Measurements from ENCODE around the gene OR6C70.
"Not testable (repeated sequence)": the region's sequence is repeated elsewhere in the genome, so short reads cannot be mapped to it uniquely, and the experiment has no call there.

Gene OR6C70

DNA sequence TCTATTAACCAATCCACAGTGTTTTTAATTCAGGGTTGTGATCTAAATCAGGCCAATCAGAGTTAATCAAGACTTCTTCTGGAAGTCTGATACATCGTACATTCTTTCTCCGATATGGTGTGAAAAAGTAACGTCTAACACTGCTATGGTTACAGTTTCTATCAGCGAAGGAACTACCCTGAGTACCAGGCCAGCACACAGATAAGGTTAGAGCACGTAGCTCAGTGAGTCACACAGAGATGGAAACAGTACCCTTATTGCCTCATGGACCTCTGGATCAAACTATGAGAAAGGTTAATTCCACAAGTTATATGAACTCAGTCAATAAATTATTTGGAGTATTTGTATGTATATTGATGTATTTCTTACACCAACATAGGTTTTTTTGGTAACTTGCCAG, 25.6 kb upstream of the OR6C70 start:
- CTCF ChIA-PET = no interaction called here
- TF ChIP-seq, protein P1, sequence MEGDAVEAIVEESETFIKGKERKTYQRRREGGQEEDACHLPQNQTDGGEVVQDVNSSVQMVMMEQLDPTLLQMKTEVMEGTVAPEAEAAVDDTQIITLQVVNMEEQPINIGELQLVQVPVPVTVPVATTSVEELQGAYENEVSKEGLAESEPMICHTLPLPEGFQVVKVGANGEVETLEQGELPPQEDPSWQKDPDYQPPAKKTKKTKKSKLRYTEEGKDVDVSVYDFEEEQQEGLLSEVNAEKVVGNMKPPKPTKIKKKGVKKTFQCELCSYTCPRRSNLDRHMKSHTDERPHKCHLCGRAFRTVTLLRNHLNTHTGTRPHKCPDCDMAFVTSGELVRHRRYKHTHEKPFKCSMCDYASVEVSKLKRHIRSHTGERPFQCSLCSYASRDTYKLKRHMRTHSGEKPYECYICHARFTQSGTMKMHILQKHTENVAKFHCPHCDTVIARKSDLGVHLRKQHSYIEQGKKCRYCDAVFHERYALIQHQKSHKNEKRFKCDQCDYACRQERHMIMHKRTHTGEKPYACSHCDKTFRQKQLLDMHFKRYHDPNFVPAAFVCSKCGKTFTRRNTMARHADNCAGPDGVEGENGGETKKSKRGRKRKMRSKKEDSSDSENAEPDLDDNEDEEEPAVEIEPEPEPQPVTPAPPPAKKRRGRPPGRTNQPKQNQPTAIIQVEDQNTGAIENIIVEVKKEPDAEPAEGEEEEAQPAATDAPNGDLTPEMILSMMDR (IDR thresholded peaks at IDR 0.05; ENCODE audit: control extremely low read depth, extremely low read depth, low read depth, missing control alignments) = no peak
- DNase-seq (ENCODE audit: extremely low spot score) = no peak
- POLR2A ChIA-PET = no interaction called here

DNA sequence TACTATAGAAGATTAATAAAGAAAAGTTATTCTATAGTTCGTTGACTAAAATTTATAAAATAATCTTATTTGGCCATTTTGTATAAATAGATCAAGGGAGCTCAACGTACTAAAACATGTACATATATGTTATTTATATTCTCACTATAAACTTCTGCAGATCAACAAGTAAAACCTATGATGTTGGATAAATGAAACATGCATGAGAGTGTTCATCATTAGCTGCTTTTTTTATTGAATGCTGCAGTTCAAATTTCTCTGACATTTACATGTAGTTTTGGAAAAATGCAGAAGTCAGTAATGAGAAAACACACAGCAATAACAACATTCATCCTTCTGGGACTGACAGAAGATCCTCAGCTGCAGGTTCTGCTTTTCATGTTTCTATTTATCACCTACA, 22.1 kb upstream of the OR6C70 start, which contains the start of gene OR6C68:
Gene OR6C68 (plus strand): TSS at position 301 of the 400 bp plus-strand sequence. CDS start 0 bp downstream, at position 301.
- POLR2A ChIA-PET = no interaction called here
- CTCF ChIA-PET = interaction anchor here (1.4 to 2.3 kb wide), 2 partner anchors 8 to 11 kb away, joined by 5 read pairs; no protein-coding TSS in a partner anchor
- TF ChIP-seq, protein P1 (IDR thresholded peaks at IDR 0.05; ENCODE audit: control extremely low read depth, extremely low read depth, low read depth, missing control alignments) = no peak
- no peak for DNase-seq (ENCODE audit: extremely low spot score)

DNA sequence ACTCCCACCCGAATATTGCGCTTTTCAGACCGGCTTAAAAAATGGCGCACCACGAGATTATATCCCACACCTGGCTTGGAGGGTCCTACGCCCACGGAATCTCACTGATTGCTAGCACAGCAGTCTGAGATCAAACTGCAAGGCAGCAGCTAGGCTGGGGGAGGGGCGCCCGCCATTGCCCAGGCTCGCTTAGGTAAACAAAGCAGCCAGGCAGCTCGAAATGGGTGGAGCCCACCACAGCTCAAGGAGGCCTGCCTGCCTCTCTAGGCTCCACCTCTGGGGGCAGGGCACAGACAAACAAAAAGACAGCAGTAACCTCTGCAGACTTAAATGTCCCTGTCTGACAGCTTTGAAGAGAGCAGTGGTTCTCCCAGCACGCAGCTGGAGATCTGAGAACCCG, 14.3 kb upstream of the OR6C70 start:
- CTCF ChIA-PET, POLR2A ChIA-PET: not testable (repeated sequence)

DNA sequence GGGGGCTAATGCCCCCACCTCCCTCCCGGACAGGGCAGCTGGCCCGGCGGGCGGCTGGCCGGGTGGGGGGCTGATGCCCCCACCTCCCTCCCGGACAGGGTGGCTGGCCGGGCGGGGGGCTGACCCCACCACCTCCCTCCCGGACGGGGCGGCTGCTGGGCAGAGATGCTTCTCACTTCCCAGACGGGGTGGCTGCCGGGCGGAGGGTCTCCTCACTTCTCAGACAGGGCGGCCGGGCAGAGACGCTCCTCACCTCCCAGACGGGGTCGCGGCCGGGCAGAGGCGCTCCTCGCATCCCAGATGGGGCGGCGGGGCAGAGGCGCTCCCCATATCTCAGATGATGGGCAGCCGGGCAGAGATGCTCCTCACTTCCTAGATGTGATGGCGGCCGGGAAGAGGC, 9.2 kb upstream of the OR6C70 start:
- CTCF ChIA-PET = not testable (repeated sequence)

More for the DNA sequence above, 14.3 kb upstream of the OR6C70 start:
- DNase-seq (ENCODE audit: extremely low spot score) = not testable (repeated sequence)

DNA sequence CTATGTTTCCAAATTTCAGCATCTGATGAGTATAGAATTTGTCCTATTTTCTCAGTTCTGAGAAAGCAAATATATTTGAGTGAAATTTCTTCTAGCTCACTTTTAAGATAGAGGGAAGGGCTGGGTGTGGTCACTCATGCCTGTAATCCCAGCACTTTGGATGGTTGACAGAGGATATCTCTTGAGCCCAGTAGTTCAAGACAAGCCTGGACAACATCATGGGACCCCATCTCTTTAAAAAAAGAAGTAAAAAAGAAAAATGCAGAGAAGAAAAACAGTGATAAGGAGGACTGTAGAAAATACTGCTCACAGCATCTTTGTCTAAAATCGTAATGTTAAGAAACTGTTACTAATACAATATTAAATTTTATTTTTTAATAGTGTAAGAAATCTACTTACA, 2.3 kb upstream of the OR6C70 start:
- DNase-seq (ENCODE audit: extremely low spot score) = no peak
- CTCF ChIA-PET = interaction anchor here (1.1 to 1.7 kb wide), 3 partner anchors 12 to 147 kb away, joined by 3 to 5 read pairs (median 3); no protein-coding TSS in a partner anchor
- POLR2A ChIA-PET = no interaction called here
- TF ChIP-seq, protein P1 (IDR thresholded peaks at IDR 0.05; ENCODE audit: control extremely low read depth, extremely low read depth, low read depth, missing control alignments) = no peak

More for the DNA sequence above, 9.2 kb upstream of the OR6C70 start:
- POLR2A ChIA-PET; DNase-seq (ENCODE audit: extremely low spot score): not testable (repeated sequence)

DNA sequence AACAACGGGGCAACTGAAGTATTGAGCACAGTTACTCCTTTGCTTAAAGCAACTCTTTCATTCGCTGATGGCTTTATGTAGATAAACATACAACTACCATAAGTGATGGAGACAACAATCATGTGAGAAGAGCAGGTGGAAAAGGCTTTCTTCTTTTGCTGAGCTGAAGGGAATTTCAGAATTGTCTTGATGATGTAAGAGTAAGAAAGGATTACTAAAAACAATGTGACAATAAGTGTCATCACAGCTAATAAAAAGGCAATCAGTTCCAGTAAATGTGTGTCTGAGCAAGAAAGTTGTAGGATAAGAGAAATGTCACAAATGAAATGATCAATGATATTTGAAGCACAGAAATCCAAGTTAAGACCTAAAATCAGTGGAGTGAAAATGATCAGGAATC, 647 bp downstream of the OR6C70 start:
- CTCF ChIA-PET = interaction anchor here (1.0 kb wide), 1 partner anchor 15 kb away, joined by 3 read pairs; no protein-coding TSS in a partner anchor
- TF ChIP-seq, protein P1 (IDR thresholded peaks at IDR 0.05; ENCODE audit: control extremely low read depth, extremely low read depth, low read depth, missing control alignments) = no peak
- no peak for DNase-seq (ENCODE audit: extremely low spot score)
- POLR2A ChIA-PET = no interaction called here

DNA sequence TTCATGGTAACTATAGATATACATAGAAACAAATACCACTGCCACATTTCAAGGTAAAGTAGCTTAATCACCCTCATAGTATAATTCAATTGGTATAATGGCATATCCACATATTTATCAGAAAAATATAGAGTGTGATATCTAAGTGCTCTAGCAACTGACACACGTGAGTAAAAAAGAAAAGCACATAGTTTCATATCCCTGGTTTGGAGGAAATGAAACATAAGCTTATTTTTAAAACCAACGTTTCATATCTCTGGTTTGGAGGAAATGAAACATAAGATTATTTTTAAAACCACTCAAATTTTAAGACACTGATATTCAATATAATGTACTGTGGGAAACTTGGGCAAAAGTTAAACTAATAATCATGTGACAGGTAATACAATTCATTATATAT, 2.1 kb downstream of the OR6C70 start:
- ChIA-PET POLR2A (no interaction called here), CTCF (interaction anchor here (1.4 kb wide), 1 partner anchor 11 kb away, joined by 3 read pairs; no protein-coding TSS in a partner anchor)
- no peak for DNase-seq (ENCODE audit: extremely low spot score)
- TF ChIP-seq, protein P1 (IDR thresholded peaks at IDR 0.05; ENCODE audit: control extremely low read depth, extremely low read depth, low read depth, missing control alignments) = no peak

DNA sequence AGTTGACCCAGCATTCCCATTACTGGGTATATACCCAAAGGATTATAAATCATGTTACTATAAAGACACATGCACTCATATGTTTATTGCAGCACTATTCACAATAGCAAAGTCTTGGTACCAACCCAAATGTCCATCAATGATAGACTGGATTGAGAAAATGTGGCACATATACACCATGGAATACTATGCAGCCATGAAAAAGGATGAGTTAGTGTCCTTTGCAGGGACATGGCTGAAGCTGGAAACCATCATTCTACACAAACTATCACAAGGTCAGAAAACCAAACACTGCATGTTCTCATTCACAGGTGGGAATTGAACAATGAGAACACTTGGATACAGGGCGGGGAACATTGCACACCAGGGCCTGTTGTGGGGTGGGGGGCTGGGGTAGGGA, 5.0 kb downstream of the OR6C70 start:
- POLR2A ChIA-PET; CTCF ChIA-PET; DNase-seq (ENCODE audit: extremely low spot score): not testable (repeated sequence)

Measured in GM10248 (cell line).